ENCODE data around the gene CPNE6. TPM values are rescaled to one million over a fixed set of nuclear protein-coding genes. Genes with fewer than 3 reads are reported as not detected.

The CPNE6 gene
- total RNA-seq, 2 donors from 2014 or later, result 0.24 TPM; not detected in 1

GRCh38 chr14:24085215-24085614 is 13.9 kb downstream of the CPNE6 start:
- no peak for DNase-seq (ENCODE audit: low spot score)
- peaks cover 0 to 14% of the 10 kb centered on the region in 2 donors for H3K4me1 ChIP-seq

GRCh38 chr14:24086193-24086955 is 15.0 kb downstream of the CPNE6 start:
- no peak overlapping the region for H3K4me3 ChIP-seq
- no peaks in the 10 kb centered on the region for H3K9me3 ChIP-seq
- no peak for DNase-seq (ENCODE audit: low spot score)
- no peak for TF ChIP-seq CTCF (IDR thresholded peaks at IDR 0.05)
- no peaks in the 10 kb centered on the region for H3K27me3 ChIP-seq
- no peaks in the 10 kb centered on the region for H3K36me3 ChIP-seq
- no peak overlapping the region for H3K27ac ChIP-seq
- H3K4me1 ChIP-seq, result peaks cover 0 to 5% of the 10 kb centered on the region in 2 donors

More at GRCh38 chr14:24085215-24085614, 13.9 kb downstream of the CPNE6 start:
- TF ChIP-seq CTCF (IDR thresholded peaks at IDR 0.05), result no peak
- Histone ChIP-seq H3K27ac (no peak overlapping the region), H3K27me3 (no peaks in the 10 kb centered on the region), H3K9me3 (no peaks in the 10 kb centered on the region), H3K4me3 (no peak overlapping the region), H3K36me3 (no peaks in the 10 kb centered on the region)

GRCh38 chr14:24087004-24087403 is 15.6 kb downstream of the CPNE6 start:
- Histone ChIP-seq H3K36me3 (no peaks in the 10 kb centered on the region), H3K9me3 (no peaks in the 10 kb centered on the region), H3K27ac (no peak overlapping the region), H3K4me1 (no peaks in the 10 kb centered on the region), H3K27me3 (no peaks in the 10 kb centered on the region), H3K4me3 (no peak overlapping the region)
- TF ChIP-seq CTCF (IDR thresholded peaks at IDR 0.05), result no peak
- no peak for DNase-seq (ENCODE audit: low spot score)

- Histone ChIP-seq H3K36me3 (no peaks in the 10 kb centered on the region), H3K27ac (no peak overlapping the region), H3K4me3 (no peak overlapping the region), H3K4me1 (peaks cover 0 to 1% of the 10 kb centered on the region in 2 donors), H3K9me3 (no peaks in the 10 kb centered on the region), H3K27me3 (no peaks in the 10 kb centered on the region)
- TF ChIP-seq CTCF (IDR thresholded peaks at IDR 0.05), result no peak
- no peak for DNase-seq (ENCODE audit: low spot score)
These were observed 16.7 kb downstream of the CPNE6 start for GRCh38 chr14:24088095-24088494.

- no peak for DNase-seq (ENCODE audit: low spot score)
These were observed 18.5 kb downstream of the CPNE6 start for GRCh38 chr14:24089890-24090289.

More at GRCh38 chr14:24089890-24090289, 18.5 kb downstream of the CPNE6 start:
- Histone ChIP-seq H3K36me3 (no peaks in the 10 kb centered on the region), H3K9me3 (no peaks in the 10 kb centered on the region), H3K4me3 (no peak overlapping the region), H3K4me1 (peaks cover 0 to 13% of the 10 kb centered on the region in 2 donors), H3K27ac (no peak overlapping the region), H3K27me3 (no peaks in the 10 kb centered on the region)
- no peak for TF ChIP-seq CTCF (IDR thresholded peaks at IDR 0.05)
